ENCODE measurements around the gene PHRF1.

Gene PHRF1, protein sequence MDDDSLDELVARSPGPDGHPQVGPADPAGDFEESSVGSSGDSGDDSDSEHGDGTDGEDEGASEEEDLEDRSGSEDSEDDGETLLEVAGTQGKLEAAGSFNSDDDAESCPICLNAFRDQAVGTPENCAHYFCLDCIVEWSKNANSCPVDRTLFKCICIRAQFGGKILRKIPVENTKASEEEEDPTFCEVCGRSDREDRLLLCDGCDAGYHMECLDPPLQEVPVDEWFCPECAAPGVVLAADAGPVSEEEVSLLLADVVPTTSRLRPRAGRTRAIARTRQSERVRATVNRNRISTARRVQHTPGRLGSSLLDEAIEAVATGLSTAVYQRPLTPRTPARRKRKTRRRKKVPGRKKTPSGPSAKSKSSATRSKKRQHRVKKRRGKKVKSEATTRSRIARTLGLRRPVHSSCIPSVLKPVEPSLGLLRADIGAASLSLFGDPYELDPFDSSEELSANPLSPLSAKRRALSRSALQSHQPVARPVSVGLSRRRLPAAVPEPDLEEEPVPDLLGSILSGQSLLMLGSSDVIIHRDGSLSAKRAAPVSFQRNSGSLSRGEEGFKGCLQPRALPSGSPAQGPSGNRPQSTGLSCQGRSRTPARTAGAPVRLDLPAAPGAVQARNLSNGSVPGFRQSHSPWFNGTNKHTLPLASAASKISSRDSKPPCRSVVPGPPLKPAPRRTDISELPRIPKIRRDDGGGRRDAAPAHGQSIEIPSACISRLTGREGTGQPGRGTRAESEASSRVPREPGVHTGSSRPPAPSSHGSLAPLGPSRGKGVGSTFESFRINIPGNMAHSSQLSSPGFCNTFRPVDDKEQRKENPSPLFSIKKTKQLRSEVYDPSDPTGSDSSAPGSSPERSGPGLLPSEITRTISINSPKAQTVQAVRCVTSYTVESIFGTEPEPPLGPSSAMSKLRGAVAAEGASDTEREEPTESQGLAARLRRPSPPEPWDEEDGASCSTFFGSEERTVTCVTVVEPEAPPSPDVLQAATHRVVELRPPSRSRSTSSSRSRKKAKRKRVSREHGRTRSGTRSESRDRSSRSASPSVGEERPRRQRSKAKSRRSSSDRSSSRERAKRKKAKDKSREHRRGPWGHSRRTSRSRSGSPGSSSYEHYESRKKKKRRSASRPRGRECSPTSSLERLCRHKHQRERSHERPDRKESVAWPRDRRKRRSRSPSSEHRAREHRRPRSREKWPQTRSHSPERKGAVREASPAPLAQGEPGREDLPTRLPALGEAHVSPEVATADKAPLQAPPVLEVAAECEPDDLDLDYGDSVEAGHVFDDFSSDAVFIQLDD (N-terminal part only)

DNA sequence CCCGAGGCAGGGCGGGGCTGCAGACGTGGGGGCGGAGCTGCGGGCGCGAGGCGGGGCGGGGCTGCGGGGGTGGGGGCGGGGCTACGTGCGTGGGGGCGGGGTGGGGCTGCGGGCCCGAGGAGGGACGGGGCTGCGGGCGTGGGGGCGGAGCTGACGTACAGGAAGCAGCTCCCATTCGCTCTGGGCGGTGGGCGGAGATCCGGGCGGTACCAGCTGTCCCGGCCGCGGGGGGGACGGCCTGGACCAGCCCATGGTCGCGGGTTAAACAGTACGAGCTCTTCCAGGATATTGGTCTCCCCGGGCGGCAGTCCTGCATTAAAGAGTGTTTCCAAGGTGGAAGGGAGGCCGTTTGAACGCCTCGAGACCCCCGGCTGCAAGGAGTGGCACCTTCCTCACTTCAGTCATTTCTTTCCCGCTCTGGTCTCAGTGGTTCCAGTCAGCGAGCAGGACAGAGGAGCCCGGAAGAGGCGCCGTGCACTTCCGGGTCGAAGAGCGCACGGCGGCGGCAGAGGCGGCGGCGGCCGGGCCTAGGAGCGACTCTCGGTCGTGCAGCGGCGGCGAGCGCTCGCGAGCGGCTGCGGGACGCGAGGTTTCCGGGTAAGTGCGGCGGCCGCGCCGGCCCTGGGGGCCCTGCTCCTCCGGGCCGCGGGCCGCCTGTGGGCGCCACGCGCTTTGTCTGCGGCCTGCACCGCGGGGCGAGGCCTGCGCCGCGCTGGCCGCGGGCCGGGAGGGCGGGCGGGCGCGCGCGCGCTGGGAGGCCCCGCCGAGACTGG, at the start of gene PHRF1:
Gene PHRF1 (plus strand): TSS at position 475 of the 773 bp plus-strand sequence. CDS start 5,043 bp downstream, outside the sequence.
- DNase-seq (ENCODE audit: extremely low spot score, insufficient read length, low read depth): peak; percentile 98
- FAIRE-seq: peak; percentile 86

DNA sequence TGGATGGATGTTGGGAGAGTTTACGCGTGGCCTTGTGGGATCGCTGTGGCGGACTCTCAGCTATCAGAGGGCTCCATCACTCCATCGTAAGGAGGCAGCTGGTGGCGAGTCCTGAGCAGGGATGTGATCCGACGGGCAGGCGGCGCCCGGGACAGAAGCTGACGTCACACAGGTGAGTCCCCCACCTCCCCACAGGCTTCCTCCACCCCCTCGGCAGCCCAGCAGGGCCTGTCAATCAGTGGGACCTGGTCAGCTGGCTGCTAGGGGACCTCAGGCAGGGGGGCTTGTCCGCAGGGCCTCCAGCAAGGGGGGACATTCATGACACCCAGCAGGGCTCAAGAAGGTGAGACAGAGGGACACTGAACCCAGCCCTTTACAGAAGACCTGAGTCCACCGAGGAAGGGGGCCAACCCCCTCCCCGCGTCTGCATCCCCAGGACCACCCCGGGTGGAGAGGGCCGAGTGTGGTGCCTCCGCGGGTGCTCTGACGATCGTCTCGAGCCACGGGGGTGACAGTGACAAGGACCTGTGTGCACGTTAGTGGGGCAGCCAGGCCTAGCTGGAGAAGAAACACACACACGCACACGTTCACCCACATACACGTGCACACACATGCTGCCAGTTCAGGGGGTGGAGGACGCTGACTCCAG, 48.0 kb upstream of the PHRF1 start:
- DNase-seq (ENCODE audit: extremely low spot score, insufficient read length, low read depth) (no peak), FAIRE-seq (no peak)

DNA sequence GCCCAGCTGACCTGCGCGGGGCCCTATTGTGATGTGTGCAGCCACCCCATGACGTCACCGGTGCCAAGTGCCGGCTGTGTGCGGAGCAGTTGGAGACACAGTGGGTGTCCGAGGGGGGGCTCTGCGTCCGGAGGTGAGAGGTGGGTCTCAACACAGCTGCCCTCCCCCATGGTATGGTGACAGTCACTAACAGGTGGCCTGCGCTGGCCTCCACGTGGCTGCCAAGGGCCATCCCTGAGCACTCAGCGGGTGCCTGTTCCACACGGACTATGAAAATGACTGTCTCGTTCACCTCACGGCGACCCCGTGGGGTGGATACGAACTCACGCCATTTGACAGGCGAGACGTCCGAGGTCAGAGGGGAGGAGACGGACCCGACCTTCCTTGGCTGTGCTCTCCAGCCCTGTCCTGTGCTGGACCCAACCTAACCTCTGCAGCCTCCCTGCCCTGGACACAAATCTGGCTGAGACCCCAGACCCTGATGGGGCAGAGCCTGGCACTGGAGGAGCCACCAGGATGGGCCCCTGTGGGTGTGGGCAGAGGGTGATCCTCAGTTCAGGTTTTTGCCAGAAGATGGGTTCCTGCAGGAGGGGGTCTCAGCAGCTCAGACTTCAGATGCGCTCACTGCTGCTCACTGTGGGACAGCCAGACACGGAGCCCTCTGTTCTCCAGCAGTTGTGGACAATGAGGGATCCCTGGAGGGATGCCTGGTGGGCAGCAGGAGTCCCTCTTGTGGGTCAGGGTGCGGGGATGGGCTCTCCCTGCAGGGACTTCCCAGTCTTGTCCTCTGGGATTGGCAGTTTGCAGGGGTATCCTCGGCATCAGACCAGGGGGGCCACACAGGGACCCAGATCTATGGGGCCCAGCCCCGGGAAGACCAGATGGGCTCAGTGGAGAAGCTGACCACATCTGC, 47.2 kb upstream of the PHRF1 start:
- FAIRE-seq (no peak), DNase-seq (ENCODE audit: extremely low spot score, insufficient read length, low read depth) (no peak)

DNA sequence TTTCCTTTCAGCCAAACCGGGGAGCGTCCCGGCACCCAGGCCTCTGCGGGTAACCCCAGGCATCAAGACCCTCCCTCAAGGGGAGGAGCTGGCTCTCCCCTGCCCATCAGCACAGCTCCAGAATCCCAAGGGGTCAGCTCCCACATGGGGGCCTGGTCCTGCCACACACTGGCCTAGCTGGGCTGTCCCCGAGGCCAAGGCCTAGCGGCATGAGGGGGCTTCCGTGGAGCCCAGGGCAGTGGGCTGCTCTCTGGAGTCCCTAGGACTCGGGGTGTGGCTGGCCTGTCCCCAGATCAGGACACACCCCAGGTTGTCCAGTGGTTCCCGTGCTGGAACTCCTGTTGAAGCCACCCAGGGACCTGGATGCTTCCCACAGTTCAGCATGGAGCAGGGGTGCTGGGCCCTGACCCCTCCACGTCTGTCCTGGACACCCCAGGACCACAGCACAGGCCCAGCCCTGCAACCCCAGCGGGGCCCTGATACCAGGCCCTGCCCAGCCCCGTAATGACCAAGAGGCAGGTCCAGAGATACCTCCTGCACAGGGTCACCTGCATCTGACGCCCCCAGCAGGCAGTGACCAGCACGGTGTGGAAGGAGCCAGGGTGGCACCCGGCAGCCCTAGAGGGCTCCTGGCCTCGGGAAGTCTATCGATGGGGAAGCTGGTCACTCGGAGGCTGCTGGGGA, 46.4 kb upstream of the PHRF1 start:
- FAIRE-seq (no peak), DNase-seq (ENCODE audit: extremely low spot score, insufficient read length, low read depth) (no peak)

DNA sequence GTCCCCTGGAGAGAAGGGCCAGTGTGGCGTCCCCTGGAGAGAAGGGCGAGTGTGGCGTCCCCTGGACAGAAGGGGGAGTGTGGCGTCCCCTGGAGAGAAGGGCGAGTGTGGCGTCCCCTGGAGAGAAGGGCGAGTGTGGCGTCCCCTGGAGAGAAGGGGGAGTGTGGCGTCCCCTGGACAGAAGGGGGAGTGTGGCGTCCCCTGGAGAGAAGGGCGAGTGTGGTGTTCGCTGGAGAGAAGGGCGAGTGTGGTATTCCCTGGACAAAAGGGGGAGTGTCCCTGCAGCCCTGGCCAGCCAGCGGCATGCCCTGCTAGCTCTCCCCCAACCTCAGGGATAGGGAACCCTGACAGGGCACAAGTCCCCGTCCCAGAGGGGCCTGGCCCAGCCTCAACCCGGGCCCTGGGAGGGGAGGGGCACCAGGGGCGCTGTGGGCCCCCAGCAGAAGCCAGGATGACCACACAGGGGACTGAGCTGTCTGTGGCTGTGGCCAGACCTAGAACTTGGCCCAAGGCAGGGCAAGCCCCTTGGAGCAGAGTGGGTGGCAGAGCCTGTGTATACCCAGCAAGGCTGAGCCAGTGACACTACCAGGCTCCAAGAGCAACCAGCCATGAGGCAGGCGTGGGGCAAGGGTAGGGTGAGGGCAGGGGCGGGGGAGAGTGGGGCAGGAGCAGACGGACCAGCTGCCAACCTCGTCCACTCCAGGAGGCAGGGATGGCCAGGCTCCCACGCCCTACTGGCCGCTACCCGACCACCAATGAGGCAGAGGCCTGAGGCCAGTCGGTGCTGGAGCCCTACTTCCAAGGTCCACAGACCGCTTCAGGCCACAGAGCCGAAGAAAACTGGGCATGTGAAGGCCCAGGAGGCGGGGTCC, 45.1 kb upstream of the PHRF1 start:
- DNase-seq (ENCODE audit: extremely low spot score, insufficient read length, low read depth) (no peak), FAIRE-seq (no peak)

DNA sequence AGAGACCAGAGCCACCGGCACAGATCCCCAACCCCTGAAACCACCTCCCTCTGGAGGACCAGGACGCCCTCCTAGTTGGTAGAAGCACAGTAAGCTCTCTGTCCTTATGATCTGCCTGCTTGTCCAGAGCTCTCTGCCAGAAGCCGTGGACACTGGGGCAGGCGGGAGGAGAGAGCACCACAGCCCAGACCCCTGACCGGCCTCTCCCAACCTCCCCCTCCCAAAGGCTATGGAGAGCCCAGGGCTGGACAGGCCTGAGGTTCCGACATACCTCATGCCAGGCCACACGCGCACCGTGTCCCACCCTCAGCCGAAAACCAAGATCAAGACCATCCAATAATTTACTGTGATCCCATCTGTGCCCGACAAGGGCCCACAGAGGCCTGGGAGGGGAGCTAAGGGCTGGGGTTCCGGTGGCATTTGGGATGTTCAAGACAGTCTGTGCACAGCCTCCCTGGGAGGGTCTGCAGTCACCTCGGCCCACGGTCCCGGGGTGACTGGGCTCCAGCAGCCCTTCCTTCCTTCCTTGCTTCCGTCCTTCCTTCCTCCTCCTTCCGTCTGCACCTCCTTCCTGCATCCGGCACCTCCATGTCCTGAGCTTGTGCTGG, 44.2 kb upstream of the PHRF1 start:
- DNase-seq (ENCODE audit: extremely low spot score, insufficient read length, low read depth) (no peak), FAIRE-seq (no peak)

DNA sequence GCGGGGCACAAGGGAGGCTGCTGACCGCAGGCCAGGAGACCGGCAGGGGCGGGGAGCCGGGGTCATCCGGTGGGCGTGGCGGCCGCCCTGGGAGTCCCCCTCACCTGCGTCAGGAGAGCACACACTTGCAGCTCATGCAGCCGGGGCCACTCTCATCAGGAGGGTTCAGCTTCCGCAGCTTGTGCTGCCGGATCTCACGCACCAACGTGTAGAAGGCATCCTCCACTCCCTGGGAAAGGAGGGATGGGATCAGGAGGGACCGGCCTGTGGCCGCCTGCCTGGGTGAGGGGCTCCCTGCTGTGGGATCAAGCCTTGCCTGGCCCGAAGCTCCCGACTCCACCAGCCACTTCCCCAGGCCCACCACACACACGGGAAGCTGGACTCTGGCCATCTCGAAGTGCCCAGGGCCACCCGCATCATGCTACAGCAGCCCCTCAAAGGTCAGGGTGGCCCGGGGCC, 43.7 kb upstream of the PHRF1 start:
- FAIRE-seq: no peak
- DNase-seq (ENCODE audit: extremely low spot score, insufficient read length, low read depth): no peak

DNA sequence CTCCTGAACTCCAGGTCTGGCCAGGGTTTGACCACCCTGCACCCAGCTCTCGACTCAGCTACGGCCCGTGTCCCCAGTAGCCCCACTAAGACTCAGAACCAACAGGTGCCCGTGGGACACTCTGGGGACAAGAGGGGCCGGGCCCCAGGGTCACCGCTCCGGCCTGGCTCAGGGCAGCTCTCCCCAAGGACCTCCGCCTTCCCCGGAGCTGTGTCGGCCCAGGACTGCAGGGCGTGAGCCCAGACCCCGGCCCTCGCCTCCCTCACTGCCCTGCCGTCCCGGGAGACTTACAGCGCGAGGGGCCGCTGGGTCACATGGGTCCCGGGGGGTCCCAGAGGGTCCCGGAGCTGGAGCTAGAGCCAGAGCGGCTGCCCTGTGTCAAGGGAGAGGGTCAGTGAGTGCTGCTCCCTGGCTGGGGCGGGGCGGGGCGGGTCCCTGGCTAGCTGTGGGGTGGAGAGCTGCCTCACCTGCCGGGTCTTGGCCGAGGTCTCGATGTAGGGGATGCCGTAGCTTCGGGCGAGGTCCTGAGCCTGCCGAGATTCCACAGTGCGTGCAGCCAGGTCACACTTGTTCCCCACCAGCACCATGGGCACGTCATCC, 43.2 kb upstream of the PHRF1 start:
- FAIRE-seq (no peak), DNase-seq (ENCODE audit: extremely low spot score, insufficient read length, low read depth) (no peak)

DNA sequence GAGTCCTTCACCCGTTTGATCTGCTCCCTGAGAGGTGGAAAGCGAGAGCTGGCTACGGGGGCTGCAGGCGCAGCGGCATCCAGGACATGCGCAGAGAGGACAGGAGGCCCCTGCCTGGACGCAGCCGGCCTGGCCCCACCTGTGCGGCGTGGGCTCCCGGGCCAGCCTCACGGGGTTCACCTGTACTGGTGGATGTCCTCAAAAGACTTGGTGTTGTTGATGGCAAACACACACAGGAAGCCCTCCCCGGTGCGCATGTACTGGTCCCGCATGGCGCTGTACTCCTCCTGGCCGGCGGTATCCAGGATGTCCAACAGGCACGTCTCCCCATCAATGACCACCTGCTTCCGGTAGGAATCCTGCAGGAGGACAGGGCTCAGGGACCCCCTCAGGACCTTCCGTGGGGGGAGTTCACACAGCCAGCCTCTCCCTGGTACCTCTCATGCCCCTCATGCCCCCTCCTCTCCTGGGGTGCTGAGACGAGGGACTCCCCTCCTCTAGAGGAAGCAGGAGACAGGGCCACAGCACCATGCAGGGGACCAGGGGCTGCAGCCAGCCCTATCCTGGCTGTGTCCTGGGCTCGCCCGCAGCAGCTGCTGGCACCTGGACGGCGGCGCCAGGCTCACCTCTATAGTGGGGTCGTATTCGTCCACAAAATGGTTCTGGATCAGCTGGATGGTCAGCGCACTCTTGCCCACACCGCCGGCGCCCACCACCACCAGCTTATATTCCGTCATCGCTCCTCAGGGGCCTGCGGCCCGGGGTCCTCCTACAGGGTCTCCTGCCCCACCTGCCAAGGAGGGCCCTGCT, 42.5 kb upstream of the PHRF1 start:
- FAIRE-seq: no peak
- no peak for DNase-seq (ENCODE audit: extremely low spot score, insufficient read length, low read depth)

DNA sequence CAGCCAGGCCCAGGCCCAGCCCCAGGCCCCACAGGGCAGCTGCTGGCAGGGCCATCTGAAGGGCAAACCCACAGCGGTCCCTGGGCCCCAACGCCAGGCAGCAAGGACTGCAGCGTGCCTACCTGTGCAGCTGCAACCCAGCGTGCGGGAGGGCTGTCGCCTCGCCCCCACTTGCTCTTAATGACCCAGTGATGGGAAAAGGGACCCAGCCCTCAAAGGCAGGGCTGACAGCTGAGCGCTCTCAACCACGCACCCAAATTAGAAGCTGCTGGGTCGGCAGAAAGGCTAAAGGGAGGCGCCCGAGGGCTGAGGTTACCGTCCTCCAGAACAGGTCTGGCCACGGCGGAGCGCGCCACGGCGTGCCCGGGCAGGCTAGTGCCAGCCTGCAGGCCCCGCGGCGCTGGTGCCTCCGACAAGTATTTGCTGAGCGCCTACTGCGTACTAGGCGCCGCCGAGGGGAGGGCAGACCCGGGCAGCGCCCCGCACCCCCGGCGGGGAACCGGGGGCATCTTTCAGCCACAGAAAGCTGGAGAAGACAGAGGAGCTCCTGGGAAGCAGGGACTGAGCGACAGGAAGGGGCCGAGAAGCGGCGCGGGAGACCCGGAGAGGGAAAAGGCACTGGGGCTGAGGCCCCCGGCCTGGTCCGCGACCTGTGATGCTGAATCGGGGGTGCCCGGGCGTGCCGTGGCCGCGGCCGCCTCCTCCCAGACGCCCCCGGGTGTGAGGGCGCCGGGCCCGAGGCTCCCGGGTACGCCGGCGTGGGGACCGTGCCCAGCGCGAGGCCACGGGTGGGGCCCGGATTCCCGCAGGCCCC, 41.7 kb upstream of the PHRF1 start:
- FAIRE-seq: peak; percentile 62
- no peak for DNase-seq (ENCODE audit: extremely low spot score, insufficient read length, low read depth)

DNA sequence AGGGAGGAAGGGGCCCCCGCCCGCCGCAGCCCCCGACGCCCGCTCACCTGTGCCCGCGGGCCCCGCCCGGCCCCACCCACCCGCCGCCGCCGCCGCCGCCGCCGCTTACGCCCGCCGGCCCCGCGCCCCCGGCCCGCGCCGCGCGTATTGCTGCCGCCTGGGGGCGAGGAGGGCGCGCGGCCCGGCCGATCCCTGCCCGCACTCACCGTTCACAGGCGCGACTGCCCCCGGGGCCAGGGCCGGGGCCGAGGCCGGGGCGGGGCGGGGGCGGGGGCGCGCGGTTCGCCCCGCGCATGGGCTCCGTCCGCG, 41.1 kb upstream of the PHRF1 start:
- no peak for FAIRE-seq

DNA sequence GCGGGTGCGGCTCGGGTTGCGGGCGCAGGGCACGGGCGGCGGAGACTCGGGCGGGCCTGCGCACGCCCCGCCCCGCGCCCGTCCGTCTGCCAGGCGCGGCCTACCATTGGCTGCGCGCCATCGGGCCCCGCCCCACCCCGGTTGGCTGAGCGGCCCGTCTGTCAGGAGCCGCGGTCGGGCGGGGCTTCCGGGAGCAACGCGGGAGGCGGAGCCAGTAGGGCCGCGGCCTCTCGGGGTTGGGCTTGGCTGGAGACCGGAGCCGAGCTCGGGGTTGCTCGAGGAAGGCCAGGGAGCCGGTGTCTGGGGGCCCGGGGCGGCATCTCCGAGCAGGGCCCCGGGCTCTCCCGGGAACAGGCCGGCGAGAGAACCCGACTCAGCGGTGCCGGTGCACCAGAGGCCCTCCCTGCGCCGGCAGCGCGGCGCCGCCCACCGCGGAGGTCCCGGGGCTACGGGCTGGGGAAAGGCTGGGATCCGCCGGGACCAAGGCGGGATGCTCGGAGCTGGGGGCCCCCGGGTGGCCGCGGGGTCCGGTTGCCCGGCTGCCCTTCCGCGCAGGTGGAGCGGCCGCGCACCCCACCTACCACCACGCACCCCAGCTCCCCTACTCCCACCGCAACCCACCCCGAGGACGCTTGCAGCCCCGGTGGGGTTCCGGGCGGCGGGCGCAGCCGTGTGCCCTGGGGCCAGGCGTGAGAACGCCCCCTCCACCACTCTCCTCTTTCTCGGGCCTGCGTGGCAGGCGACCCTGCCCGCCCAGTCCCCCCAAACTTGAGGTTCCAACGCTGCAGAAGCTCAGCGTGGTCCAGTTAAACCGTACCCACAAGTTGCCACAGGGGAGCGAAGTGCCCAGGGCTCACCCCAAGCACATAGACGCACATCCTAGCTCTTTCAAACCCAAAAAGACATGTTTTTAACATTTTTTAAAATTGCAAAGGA, 40.5 kb upstream of the PHRF1 start, which contains the start of gene HRAS:
Gene HRAS (minus strand): TSS at position 58 of the 936 bp plus-strand sequence.
- FAIRE-seq (peak; percentile 94), DNase-seq (ENCODE audit: extremely low spot score, insufficient read length, low read depth) (peak; percentile 100)

More for the DNA sequence above, 41.1 kb upstream of the PHRF1 start:
- no peak for DNase-seq (ENCODE audit: extremely low spot score, insufficient read length, low read depth)

All from GM18507 (cell line).